ENCODE results near the gene MEGF6. TPM values are rescaled to one million over a fixed set of nuclear protein-coding genes. Genes with fewer than 3 reads are reported as not detected.

Gene MEGF6
- total RNA-seq, 2 donors from 2014 or later = 12.4 to 15.8 TPM

DNA sequence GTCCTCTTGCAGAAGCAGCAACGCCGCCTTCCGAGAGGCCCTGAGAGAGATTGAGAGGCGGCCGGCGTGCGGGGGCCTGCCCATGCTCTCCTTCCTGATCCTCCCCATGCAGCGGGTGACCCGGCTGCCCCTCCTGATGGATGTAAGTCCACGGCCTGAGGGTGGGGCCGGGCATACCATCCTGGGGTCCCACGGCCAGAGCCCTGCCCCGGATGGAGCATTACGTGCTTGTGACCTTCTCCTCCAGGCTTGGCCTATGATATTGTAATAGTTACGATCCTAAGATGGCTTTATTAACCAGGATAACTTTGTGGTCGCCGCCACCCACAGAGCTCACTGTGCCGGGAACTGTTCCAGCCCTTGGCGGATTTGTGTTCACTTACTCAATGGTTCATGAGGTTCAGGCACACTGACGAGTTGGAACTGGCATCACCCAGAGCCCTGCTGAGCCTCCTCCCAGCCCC lies 137.9 kb downstream of the MEGF6 start:
- ATAC-seq (no peak), DNase-seq (no peak)
- intact Hi-C loops (cut with DNase I) = no loop called here

DNA sequence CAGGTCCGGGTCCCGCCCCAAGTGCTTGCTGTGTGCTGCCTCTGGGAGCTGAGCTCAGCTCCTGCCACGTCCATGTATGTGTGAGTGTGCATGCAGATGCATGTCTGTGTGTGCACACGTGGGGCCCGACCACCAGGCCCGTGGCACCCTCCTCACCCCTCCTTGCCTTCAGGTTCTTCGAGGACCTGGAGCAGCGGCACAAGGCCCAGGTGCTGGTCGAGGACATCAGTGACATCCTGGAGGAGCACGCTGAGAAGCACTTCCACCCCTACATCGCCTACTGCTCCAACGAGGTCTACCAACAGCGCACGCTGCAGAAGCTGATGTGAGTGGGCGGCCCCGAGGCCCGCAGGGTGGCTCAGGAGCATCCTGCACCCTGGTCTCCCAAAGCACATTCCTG lies 138.4 kb downstream of the MEGF6 start:
- DNase-seq = no peak
- intact Hi-C loops (cut with DNase I) = no loop called here
- ATAC-seq = no peak

DNA sequence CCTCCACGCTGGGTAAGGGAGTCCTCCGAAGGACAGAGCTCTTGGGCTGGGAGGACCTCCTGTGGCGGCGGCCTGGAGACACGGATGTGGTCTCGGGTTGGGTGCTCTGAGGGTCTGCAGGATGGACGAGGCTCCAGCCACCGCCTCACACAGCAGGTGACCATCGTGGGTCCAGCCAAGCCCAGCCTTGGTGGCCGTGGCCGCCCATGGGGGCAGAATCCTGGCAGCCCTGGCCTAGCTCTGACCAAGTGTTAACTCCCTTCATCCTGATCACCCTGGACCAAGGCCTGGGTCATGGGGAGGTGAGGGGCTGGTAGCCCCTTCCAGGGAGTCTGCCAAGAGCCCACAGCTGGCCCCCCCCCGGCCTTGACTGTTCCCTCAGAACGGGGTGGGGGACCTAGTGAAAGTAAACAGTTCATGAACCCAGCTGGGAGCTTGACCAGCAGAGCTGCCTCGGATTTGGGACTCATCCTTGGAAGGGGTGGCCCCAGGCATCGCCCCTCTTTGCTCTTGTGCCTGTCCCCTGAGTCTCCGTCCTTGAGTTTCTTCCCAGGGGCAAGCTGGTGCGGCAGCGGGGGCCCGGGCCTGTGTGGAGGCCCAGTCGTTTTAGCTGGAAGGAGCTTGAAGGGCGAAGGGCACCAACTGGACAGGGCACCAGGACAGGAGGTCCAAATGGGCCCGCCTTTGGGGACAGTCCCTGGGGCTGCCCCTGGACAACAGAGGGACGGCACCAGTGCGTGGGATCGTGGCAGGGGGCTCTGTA lies 139.0 kb downstream of the MEGF6 start:
- no peak for DNase-seq
- intact Hi-C loops (cut with DNase I) = no loop called here
- ATAC-seq = no peak

DNA sequence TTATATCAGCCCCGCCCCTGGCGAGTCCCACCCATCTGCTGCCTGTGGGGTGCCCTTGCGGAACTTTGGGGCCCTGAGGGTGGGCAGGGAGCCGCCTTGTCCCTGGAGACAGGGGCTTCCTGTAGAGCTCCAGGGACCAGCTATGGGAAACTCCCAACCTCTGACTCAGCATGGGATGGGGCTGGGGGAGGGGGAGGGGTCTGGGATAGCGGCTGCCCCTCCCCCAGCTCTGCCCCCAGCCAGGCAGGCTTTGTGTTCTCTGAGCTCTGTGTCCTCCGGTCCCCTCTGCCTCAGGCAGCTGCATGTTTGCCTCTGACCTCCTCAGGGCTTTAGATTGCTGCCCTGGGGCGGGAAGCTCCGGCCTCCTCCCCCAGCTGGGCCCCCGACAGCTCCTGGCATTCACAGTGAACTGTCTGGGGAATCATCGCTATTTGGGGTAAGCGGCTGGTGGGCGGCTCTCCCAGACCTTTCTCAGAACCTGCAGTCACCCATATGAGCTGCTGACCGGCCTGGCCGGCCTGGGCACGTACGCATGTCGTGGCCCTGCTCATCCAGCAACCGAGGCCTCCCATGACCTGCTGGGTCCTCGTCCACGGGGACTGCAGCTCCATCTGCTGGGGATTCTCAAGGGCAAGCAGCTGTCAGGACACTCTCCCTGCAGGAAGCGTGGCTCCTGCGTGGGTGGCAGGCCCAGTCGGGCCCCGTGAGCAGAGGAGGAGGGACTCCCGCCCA lies 139.8 kb downstream of the MEGF6 start:
- peak; percentile 51 for DNase-seq
- intact Hi-C loops (cut with DNase I) = no loop called here
- ATAC-seq = peak; percentile 50 to 80

DNA sequence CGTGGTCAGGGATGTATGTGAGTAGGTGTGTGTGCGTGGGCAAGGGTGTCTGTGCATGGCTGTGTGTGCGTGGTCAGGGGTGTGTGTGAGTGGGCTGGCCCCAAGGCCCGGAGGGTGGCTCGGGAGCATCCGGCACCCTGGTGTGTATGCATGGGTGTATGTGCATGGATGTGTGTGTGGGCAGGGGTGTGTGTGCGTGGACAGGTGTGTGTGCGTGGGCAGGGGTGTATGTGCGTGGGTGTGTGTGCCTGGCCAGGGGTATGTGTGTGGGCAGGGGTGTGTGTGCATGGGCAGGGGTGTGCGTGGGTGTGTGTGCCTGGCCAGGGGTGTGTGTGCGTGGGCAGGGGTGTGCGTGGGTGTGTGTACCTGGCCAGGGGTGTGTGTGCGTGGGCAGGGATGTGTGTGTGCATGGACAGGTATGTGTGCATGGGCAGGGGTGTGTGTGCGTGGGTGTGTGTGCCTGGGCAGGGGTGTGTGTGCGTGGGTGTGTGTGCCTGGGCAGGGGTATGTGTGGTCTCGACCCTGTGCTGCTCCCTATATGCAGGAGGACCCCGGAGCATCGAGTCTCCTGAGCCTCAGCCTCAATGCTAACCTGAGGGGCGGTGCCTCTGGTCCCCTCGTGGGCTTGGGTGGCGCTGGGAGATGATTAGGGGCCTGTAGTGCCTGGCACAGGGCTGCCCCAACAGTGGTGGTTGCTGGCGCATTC lies 140.5 kb downstream of the MEGF6 start:
- no peak for ATAC-seq
- intact Hi-C loops (cut with DNase I) = no loop called here
- peak; percentile 11 for DNase-seq

DNA sequence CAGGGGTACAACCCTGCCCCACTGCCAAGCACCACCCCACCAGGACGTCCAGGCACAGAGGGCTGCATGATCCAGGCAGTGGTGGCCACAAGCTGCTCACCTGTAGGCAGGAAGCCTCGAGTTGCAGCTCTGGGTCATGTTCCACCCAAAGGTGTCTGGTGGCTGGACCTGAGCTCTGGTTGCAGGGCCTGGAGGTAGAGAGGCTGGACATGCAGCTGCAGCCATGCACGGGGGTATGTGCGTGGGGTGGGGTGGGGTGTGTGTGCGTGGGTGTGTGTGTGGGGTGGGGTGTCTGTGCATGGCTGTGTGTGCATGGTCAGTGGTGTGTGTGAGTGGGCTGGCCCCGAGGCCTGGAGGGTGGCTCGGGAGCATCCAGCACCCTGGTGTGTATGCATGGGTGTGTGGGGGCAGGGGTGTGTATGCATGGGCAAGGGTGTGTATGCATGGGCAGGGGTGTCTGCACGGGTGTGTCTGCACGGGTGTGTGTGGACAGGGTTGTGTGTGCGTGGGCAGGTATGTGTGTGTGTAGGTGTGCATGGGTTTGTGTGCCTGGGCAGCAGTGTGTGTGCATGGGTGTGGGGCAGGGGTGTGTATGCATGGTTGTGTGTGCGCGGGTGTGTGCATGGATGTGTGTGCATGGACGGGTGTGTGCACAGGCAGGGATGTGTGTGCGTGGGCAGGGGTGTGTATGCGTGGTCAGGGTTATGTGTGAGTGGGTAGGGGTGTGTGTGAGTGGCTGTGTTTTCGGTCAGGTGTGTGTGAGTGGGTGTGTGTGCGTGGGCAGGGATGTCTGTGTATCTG lies 141.3 kb downstream of the MEGF6 start:
- peak; percentile 14 for DNase-seq
- intact Hi-C loops (cut with DNase I) = no loop called here

DNA sequence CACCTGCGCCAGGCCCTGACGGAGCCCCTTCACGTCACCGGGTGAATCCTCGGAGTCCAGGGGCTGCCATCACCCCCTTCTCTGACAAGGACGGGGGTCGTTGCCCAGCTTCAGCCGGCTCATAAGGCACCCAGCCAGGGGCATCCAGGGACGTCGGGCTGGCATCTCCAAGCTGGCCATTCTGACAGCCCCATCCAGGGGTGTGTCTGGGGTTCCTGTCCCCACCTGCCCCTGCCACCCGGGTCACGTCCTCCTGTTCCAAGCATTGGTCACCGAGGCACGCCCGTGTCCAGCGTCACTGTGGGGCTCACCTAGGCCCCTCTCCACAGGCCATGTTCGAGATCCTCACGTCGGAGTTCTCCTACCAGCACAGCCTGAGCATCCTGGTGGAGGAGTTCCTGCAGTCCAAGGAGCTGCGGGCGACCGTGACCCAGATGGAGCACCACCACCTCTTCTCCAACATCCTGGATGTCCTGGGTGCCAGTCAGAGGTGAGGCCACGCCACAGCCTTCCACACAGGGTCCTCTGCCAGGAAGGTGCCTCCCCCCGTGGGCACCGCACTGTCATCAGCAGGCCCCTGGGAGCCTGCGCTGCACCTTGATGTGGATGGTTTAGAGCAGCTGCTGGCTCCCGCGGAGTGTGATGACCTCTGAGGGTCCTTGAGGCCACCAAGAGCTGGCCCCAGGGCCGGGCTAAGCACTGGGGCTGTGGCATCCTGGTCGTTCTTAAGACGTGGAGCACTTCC lies 142.0 kb downstream of the MEGF6 start:
- intact Hi-C loops (cut with DNase I) = no loop called here
- DNase-seq (peak; percentile 20), ATAC-seq (no peak)

More for the DNA sequence above, 141.3 kb downstream of the MEGF6 start:
- no peak for ATAC-seq

DNA sequence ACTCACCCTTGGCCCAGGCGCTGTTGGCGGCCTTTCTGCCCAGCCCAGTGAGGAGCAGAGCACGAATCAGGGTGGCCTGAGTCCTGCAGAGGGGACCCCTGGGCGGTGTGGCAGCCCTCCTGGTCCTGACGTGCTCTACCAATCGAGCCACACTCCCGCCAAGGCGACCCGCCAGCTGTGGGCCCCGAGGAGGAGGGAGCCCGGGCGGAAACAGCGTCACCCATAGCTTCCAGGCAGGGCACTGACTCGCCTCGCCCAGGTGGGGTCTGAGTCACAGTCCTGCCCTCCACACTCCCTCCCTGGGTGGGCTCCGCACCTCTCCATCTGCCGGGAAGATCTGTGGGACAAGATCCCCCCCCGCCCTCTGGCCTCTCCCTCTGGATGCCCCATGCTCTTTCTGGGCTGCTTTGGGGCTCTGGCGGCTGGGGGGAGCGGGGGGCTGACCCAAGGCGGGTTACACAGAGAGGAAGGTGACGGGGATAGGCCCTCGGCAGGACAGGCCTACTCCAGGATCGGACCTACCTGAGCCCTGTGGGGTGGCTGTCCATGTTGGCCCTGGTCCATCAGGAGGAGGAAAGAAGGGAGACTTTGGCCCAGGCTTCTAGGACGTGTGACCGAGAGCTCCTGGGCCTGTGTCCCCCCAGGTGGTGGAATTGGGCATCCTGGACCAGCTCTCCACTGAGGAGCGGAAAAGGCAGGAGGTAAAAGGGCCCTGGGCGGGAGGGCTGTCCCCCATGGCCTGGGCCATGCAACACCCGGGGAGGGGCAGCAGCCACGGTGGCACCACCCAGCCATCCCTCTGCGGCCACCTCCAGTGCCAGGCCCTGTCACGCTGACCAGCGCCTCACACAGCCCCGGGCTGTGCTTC lies 142.8 kb downstream of the MEGF6 start:
- intact Hi-C loops (cut with DNase I) = no loop called here
- peak; percentile 18 for DNase-seq
- ATAC-seq = no peak

DNA sequence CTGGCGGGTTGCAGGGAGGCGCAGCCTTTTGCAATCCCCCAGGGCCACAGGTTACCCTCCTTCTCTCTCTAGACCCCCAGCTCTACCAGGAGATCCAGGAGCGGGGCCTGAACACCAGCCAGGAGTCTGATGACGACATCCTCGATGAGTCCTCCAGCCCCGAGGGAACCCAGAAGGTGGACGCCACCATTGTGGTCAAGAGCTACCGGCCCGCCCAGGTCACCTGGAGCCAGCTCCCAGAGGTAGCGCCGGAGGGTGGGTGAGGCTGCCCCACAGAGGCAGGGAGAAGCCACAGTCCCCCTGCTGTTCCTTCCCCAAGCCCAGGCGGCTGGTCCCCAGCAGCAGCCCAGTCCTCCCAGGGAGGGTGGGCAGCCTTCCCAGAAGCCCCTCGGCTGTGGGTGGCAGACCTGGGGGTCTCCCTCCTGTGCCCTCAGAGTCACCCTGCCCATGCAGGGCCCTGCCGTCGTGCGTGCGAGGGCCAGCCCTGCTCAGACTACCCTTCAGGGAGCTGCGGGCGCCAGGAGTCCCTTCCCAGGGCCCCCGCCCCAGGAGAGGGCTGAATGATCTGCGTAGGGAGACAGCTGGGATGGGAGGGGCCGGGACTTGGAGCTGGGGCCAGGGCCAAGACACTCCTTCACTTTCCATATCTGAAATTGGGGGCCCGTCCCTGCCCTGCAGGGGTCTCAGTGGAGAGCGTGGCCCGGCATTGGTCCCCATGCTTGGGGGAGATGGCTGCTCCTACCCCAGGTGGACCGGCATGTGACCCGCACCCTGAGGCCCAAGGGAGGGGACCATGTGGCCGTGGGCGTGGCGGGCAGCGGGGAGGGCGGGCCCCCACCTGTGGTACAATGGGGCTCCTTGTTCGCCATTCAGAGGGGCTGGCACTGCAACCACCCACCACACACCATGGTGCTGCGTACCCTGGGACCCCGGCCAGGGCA lies 143.9 kb downstream of the MEGF6 start:
- DNase-seq (peak; percentile 22), ATAC-seq (no peak)
- intact Hi-C loops (cut with DNase I) = no loop called here

DNA sequence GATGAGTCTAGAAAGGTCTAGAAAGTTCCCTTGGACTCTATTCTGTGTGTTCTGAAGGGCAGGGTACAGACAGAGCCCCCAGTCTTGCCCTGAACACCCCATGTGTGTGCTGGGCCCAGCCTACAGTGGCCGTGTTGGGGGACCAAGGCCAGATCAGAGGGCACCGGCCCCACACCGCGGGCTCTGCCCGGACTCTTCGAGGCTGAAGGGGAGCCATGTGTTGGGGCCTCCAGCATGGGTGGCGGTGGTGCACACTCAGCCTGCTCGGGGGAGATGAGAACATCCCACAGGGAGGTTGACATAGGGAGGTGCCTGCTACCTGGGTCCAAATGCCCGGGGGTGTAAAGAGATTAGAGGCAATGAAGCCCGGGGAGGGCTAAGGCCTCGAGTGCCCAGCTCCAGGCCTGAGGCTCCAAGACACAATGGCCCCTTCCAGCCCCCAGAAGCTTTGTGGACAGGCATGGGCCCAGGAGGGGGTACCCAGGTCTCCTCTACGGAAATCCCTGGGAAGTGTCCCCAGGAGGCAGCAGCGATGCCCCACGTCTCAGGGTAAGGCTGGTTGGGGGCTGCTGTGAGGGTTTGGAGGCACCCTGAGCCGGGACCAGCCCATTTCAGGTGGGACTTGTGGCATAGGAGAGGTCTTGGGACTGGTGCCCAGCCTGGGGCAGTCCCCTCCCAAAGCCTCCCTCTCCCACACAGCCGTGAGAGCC lies 144.8 kb downstream of the MEGF6 start:
- intact Hi-C loops (cut with DNase I) = no loop called here
- no peak for ATAC-seq
- peak; percentile 14 for DNase-seq

DNA sequence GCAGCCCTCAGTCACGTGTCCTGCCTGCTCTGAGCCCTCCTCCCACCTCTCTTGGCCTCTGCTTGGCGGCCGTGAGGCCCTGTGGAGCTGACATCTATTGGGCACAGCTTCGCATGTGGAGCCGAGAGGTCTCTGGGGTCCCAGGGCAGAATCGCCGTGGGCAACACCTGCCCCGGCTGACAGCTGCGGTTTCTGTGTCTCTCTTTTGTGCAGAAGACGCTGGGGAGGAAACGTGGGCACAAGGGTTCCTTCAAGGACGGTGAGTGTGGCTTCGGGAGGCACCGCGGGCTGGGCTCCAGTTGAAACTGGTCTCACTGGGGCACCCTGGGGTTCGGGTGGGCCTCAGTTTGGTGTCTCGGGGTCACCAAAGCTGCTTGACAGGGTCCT lies 145.4 kb downstream of the MEGF6 start:
- DNase-seq = peak; percentile 10
- intact Hi-C loops (cut with DNase I) = no loop called here
- no peak for ATAC-seq

DNA sequence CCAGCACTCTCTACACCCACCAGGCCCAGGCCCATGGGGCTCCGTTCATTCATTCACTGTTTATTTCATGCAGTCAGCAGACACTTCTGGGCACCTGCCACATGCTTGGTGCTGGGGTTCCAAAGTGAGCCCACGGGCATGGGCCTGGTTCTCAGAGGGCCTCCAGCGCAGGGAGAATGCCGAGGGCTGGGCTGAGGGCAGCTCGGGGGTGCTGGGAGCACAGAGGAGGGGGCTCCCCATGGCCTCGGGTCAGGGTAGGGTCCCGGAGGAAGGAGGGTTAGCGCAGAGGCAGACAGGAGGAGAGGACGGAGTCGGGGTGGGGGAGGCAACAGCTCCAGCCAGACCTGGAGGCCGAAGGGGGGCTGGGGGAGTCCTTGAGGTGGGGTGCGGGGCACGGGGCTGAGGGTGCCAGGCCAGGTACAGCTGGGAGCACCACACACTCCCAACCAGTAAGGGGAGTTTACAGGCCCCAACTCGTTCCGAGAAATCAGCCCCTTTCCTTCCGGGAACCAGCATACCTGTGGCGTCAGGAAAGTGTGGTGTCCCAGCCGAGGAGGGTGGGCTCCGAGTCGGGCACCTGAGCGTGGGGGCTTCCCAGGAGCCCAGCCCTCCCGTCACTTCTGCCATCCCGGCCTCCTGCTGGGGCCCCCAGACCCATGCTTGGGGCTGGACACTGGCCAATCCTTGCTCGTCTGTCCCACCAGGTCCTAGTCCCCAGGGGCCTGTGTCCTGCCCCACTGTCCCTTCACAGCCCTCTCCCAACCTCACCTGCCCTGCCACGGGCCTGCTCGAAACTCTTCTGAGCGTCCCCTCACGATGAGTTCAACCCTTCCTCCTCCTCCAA lies 146.0 kb downstream of the MEGF6 start:
- intact Hi-C loops (cut with DNase I) = no loop called here
- DNase-seq = peak; percentile 20

DNA sequence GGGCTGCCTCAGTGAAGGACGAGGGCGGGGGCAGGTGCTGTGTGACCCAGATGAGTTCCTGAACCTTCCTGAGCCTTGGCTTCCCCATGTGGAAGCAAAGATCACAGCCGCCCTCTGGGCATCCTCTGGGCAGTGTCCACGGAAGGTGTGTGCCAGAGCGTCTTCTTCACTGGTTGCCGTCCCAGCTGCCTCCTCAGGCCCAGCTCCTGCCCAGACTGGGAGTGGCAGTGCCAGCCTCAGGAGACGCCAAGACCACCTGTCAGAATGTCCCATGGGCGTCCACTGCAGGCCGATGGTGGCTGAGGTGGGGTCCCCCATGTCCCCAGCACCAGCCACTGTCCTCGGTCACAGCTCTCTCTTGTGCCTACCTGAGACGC lies 146.7 kb downstream of the MEGF6 start:
- ATAC-seq = no peak
- intact Hi-C loops (cut with DNase I) = no loop called here
- DNase-seq = peak; percentile 18

More for the DNA sequence above, 146.0 kb downstream of the MEGF6 start:
- no peak for ATAC-seq

DNA sequence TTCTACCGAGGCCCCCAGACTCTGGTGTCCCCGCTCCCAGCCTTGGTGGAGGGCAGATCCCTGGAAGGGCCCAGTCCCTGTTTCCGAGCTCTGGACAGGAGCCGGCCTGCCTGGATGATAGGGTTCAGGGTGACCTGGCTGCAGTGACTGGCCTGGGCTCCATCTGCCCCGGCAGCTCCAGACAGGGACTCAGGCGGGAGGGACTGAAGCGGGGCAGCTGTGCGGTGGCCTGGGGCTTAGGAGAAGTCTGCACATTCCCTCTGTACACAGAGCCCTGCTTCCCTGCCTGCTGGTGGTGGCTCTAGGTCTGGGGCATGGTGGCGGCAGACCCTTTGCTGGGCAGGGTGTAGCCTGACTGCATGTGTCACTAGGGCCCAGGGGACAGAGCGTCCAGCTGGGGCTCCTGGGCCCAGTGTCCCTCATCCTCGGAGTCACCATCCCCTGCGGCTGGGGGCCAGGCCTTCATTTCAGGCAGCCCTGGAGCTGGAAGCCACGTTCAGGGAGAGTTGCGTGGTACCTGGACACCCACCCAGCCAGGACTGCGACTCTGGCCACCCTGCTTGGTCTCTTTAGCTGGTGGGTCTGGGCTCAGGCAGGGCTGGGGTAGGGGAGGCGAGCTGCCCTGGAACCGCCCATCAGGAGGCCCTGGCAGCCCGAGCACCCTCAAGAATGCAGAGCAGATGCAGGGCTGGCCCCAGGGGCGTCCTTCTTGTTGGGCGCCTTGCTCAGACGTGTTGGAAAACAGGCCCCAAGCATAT lies 147.2 kb downstream of the MEGF6 start:
- peak; percentile 6 for DNase-seq
- intact Hi-C loops (cut with DNase I) = no loop called here

More for the DNA sequence above, 147.2 kb downstream of the MEGF6 start:
- no peak for ATAC-seq
